ENCODE measurements around the gene KLHDC7B. TPM values are rescaled to one million over a fixed set of nuclear protein-coding genes. Genes with fewer than 3 reads are reported as not detected.

Gene KLHDC7B
- total and polyA plus RNA-seq, 2 of the 13 experiments (the other 11 are each of a cell fraction or from before 2014, with no cell fraction given): 0.11 TPM; not detected in 1

DNA sequence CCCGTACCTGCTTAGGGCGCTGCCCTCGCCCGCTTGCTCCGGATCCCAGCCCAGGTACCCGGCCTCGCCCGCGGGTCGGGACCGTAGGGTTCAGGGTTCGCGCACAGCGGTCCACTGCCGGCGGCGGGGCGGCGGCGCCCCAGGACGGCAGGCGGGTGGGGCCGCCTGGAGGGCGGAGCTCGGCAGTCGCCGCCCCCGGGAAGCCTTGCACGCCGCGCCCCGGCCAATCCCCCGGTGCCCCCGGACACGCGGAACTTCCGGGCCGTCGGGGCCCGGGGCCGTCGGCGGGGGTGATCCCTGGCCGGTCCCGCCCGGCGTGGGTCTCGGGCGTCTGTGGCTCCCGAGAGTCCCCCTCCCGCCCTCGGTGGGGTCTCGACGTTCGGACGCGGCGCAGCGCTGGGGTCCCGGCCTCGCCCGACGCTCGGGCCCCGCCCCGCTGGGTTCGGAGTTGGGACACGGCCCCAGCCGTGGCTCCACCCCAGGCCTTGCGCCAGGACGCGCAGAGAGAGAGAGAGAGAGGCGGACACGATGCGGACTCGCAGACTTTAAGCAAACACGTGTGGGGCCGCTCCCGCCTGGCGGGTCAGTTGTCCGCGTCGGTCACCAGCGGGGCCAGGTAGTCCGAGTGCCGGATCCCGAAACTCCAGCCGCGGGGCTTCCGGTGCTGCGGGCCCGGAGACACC lies 15.7 kb upstream of the KLHDC7B start, which contains the start of gene TYMP (continued):
- TF ChIP-seq ZNF687 (CRISPR knock-in tag; IDR thresholded peaks at IDR 0.05): peak; percentile 90; the same call in 1 of the 2 replicates
- no peak for TF ChIP-seq ARHGAP35 (CRISPR knock-in tag; IDR thresholded peaks at IDR 0.05; ENCODE audit: borderline replicate concordance)
- no peak for TF ChIP-seq NR2F6 (IDR thresholded peaks at IDR 0.05)
- no peak; the same call in 1 of the 2 replicates for TF ChIP-seq NR2F6 (CRISPR knock-in tag; IDR thresholded peaks at IDR 0.05)
- TF ChIP-seq HOXA3 (CRISPR knock-in tag; IDR thresholded peaks at IDR 0.05): peak; percentile 84
- 0 out of 2 replicates have a peak, but pooled peaks have one; percentile 20 for TF ChIP-seq HOXA5 (CRISPR knock-in tag; IDR thresholded peaks at IDR 0.05)
- no peak for TF ChIP-seq RFX1 (IDR thresholded peaks at IDR 0.05)
- TF ChIP-seq PHF21A (CRISPR knock-in tag; IDR thresholded peaks at IDR 0.05): no peak; the same call in 1 of the 2 replicates
- TF ChIP-seq HIC2 (CRISPR knock-in tag; IDR thresholded peaks at IDR 0.05; ENCODE audit: low read depth): no peak
- TF ChIP-seq ZNF296 (CRISPR knock-in tag; conservative IDR thresholded peaks at IDR 0.05): peak; percentile 47; the same call in 1 of the 2 replicates
- TF ChIP-seq AHDC1 (CRISPR knock-in tag; IDR thresholded peaks at IDR 0.05; ENCODE audit: borderline replicate concordance): no peak
- 0 out of 2 replicates have a peak, but pooled peaks have one; percentile 1 for TF ChIP-seq PCBP1 (IDR thresholded peaks at IDR 0.05; ENCODE audit: borderline replicate concordance, low read depth, low read length)
- no peak for TF ChIP-seq GLI4 (CRISPR knock-in tag; IDR thresholded peaks at IDR 0.05; ENCODE audit: borderline replicate concordance)
- no peak for TF ChIP-seq PAF1 (CRISPR knock-in tag; IDR thresholded peaks at IDR 0.05)
- TF ChIP-seq FOXP1 (IDR thresholded peaks at IDR 0.05): no peak
- 0 out of 2 replicates have a peak, but pooled peaks have one; percentile 12 for TF ChIP-seq FOXP1 (CRISPR knock-in tag; IDR thresholded peaks at IDR 0.05)
- TF ChIP-seq ZNF564 (CRISPR knock-in tag; IDR thresholded peaks at IDR 0.05): 0 out of 2 replicates have a peak, but pooled peaks have one; percentile 37
- no peak for TF ChIP-seq ZNF383 (CRISPR knock-in tag; IDR thresholded peaks at IDR 0.05; ENCODE audit: borderline replicate concordance)
- TF ChIP-seq SOX6 (IDR thresholded peaks at IDR 0.05): no peak
- peak; percentile 63; the same call in 1 of the 2 replicates for TF ChIP-seq SOX6 (CRISPR knock-in tag; IDR thresholded peaks at IDR 0.05)
